HEK293 (cell line): ENCODE data around the gene CIAPIN1.

ENCODE experiments used
- CTCF ChIA-PET: fragments of 350-600 bp; formaldehyde crosslinking; extraction: SDS; loops from one replicate; lab custom pipeline; 2021; ENCODE audit warnings: antibody characterized with exemption; lab: Yijun Ruan, JAX
- POLR2A ChIA-PET: fragments of 300-600 bp; formaldehyde crosslinking; extraction: SDS; loops from one replicate; lab custom pipeline; 2020; ENCODE audit warnings: antibody characterized with exemption, inconsistent platforms; lab: Yijun Ruan, JAX
- H3K27ac ChIP-seq: fragments of 200-500 bp; sonication (Bioruptor generic); 2 replicates; pipeline ENCODE4 v1.5.1; 2014; ENCODE audit warnings: low read depth, low read length, control low read depth, inconsistent platforms; ENCODE audit errors: extremely low read depth
- H3K36me3 ChIP-seq, 2 experiments: fragments of 200-500 bp in 1 of 2; sonication (Bioruptor generic) in 1 of 2; 1 replicate in 1 of 2; 2 replicates in 1 of 2; pipeline ENCODE4 v1.5.1; 2014 to 2017; ENCODE audit warnings: inconsistent platforms in 2 of 2, low read length in 2 of 2; ENCODE audit not compliant: control insufficient read depth in 2 of 2, insufficient read depth in 1 of 2
- H3K4me1 ChIP-seq: fragments of 200-500 bp; sonication (Bioruptor generic); 2 replicates; pipeline ENCODE4 v1.5.1; 2014; ENCODE audit warnings: mild to moderate bottlenecking, low read length, inconsistent platforms; ENCODE audit not compliant: control insufficient read depth, insufficient read depth
- H3K4me3 ChIP-seq: 2 replicates; pipeline ENCODE4 v1.5.1; 2011; ENCODE audit warnings: low read depth, mild to moderate bottlenecking, control low read depth, low read length, moderate library complexity
- H3K9me3 ChIP-seq: fragments of 200-500 bp; sonication (Bioruptor generic); 2 replicates; pipeline ENCODE4 v1.5.1; 2014; ENCODE audit warnings: low read depth, low read length, inconsistent platforms; ENCODE audit not compliant: control insufficient read depth, insufficient read depth
- FEZF1 ChIP-seq: fragments of 450-650 bp; formaldehyde crosslinking; IDR thresholded peaks from 2 replicates; pipeline ENCODE4 v1.5.1; 2016; ENCODE audit warnings: missing biosample characterization, missing genetic modification characterization
- GLI2 ChIP-seq: fragments of 450-650 bp; formaldehyde crosslinking; IDR thresholded peaks from 2 replicates; pipeline ENCODE4; 2017; ENCODE audit warnings: missing biosample characterization, missing genetic modification characterization, low read depth, borderline replicate concordance
- HOXA7 ChIP-seq: sonication (generic); formaldehyde crosslinking; IDR thresholded peaks from 2 replicates; pipeline ENCODE4 v1.8.1; 2022; ENCODE audit warnings: missing genetic modification reagents, borderline replicate concordance
- MEIS1 ChIP-seq: sonication (generic); formaldehyde crosslinking; IDR thresholded peaks from 2 replicates; pipeline ENCODE4 v1.8.1; 2022; ENCODE audit warnings: missing genetic modification reagents, mild to moderate bottlenecking, borderline replicate concordance
- SCRT2 ChIP-seq: fragments of 450-650 bp; formaldehyde crosslinking; IDR thresholded peaks from 2 replicates; pipeline ENCODE4 v1.5.1; 2016; ENCODE audit warnings: missing biosample characterization, missing genetic modification characterization
- SP3 ChIP-seq: fragments of 450-650 bp; formaldehyde crosslinking; IDR thresholded peaks from 2 replicates; pipeline ENCODE4 v1.5.1; 2016; ENCODE audit warnings: missing biosample characterization, missing genetic modification characterization
- ZEB2 ChIP-seq: fragments of 450-650 bp; formaldehyde crosslinking; IDR thresholded peaks from 2 replicates; pipeline ENCODE4 v1.5.1; 2016; ENCODE audit warnings: missing biosample characterization, missing genetic modification characterization
- ZFP37 ChIP-seq: fragments of 450-650 bp; formaldehyde crosslinking; IDR thresholded peaks from 2 replicates; pipeline ENCODE4 v1.5.1; 2016; ENCODE audit warnings: missing biosample characterization, missing genetic modification characterization
- ZNF140 ChIP-seq: fragments of 450-650 bp; formaldehyde crosslinking; IDR thresholded peaks from 2 replicates; pipeline ENCODE4 v1.5.1; 2016; ENCODE audit warnings: missing biosample characterization, missing genetic modification characterization
- ZNF175 ChIP-seq: fragments of 450-650 bp; formaldehyde crosslinking; IDR thresholded peaks from 2 replicates; pipeline ENCODE4 v1.5.1; 2016; ENCODE audit warnings: missing biosample characterization, missing genetic modification characterization
- ZNF211 ChIP-seq: fragments of 450-650 bp; formaldehyde crosslinking; IDR thresholded peaks from 2 replicates; pipeline ENCODE4 v1.5.1; 2016; ENCODE audit warnings: low read depth, missing biosample characterization, missing genetic modification characterization
- ZNF214 ChIP-seq: fragments of 450-650 bp; formaldehyde crosslinking; IDR thresholded peaks from 2 replicates; pipeline ENCODE4 v1.5.1; 2017; ENCODE audit warnings: missing biosample characterization, mild to moderate bottlenecking, missing genetic modification characterization, borderline replicate concordance
- ZNF510 ChIP-seq: fragments of 450-650 bp; formaldehyde crosslinking; IDR thresholded peaks from 2 replicates; pipeline ENCODE4 v1.5.1; 2018; ENCODE audit warnings: mild to moderate bottlenecking, missing genetic modification characterization, missing biosample characterization; ENCODE audit not compliant: insufficient replicate concordance
- ZNF529 ChIP-seq: fragments of 450-650 bp; formaldehyde crosslinking; IDR thresholded peaks from 2 replicates; pipeline ENCODE4 v1.5.1; 2017; ENCODE audit warnings: missing genetic modification characterization, missing biosample characterization; ENCODE audit not compliant: insufficient replicate concordance
- ZNF660 ChIP-seq: fragments of 450-650 bp; IDR thresholded peaks from 2 replicates; pipeline ENCODE4 v1.5.1; 2018; ENCODE audit warnings: missing biosample characterization, mild to moderate bottlenecking, missing genetic modification characterization
- ZNF677 ChIP-seq: fragments of 450-650 bp; IDR thresholded peaks from 2 replicates; pipeline ENCODE4 v1.5.0; 2018; ENCODE audit warnings: missing biosample characterization, mild to moderate bottlenecking, missing genetic modification characterization, moderate library complexity
- ZNF768 ChIP-seq: fragments of 450-650 bp; formaldehyde crosslinking; IDR thresholded peaks from 2 replicates; pipeline ENCODE4 v1.5.1; 2018; ENCODE audit warnings: missing biosample characterization, mild to moderate bottlenecking, missing genetic modification characterization
- ZNF777 ChIP-seq: fragments of 450-650 bp; formaldehyde crosslinking; IDR thresholded peaks from 2 replicates; pipeline ENCODE4 v1.5.1; 2017; ENCODE audit warnings: missing biosample characterization, missing genetic modification characterization, borderline replicate concordance
- TF ChIP-seq, protein P1 (sequence below): fragments of 450-650 bp; formaldehyde crosslinking; IDR thresholded peaks from 2 replicates; pipeline ENCODE4 v1.5.1; 2017; ENCODE audit warnings: missing biosample characterization, missing genetic modification characterization
- TF ChIP-seq, protein P2 (sequence below): fragments of 450-650 bp; formaldehyde crosslinking; IDR thresholded peaks from 2 replicates; pipeline ENCODE4 v1.5.1; 2016; ENCODE audit warnings: missing biosample characterization, missing genetic modification characterization

The CIAPIN1 gene

DNA sequence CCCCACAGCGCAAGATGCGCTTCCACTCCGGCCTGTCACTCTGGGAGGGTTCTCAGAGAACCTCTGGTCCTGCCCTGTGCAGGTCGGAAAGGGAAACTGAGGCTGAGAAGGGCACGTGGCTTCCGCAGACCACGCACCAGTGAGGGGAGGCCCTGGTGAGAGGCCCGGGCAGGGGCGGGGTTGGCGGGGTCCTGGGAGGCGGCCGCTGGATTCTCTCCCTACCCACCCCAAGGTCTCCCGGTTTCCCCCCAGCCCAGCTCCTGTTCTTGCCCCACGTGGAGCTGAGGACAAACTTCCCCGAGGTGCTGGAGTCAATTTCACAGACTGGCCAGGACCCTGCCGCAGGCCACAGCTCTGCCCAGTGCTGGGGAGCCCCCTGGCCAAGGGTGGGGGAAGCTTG, 31.1 kb downstream of the CIAPIN1 start:
- no peaks in the 10 kb centered on the region for H3K4me1 ChIP-seq
- CTCF ChIA-PET: interaction anchor here (0.5 to 11.5 kb wide), 19 partner anchors 10 to 332 kb away, joined by 3 to 290 read pairs (median 5); partner anchors contain the start of genes CCL17 and CX3CL1
- no peak overlapping the region for H3K4me3 ChIP-seq
- POLR2A ChIA-PET: interaction anchor here (1.0 to 1.3 kb wide), 2 partner anchors 31 to 116 kb away, joined by 4 to 7 read pairs; partner anchors contain the start of genes CIAPIN1 and COQ9
- H3K9me3 ChIP-seq: no peaks in the 10 kb centered on the region
- TF ChIP-seq ZNF211 (tag by site-specific recombination): no peak
- TF ChIP-seq ZNF777: no peak
- no peak for TF ChIP-seq ZEB2 (tag by site-specific recombination)
- TF ChIP-seq ZNF214 (tag by site-specific recombination): no peak
- H3K27ac ChIP-seq: no peak overlapping the region
- no peaks in the 10 kb centered on the region for H3K36me3 ChIP-seq

GRCh38 chr16:57413733-57414132, 33.5 kb downstream of the CIAPIN1 start:
- ChIA-PET POLR2A (interaction anchor here (0.6 to 1.6 kb wide), 4 partner anchors 33 to 176 kb away, joined by 3 read pairs; partner anchors contain the start of genes CIAPIN1, COQ9 and POLR2C), CTCF (interaction anchor here (0.9 to 3.2 kb wide), 4 partner anchors 8 to 115 kb away, joined by 4 to 23 read pairs (median 5); no protein-coding TSS in a partner anchor)
- TF ChIP-seq, protein P1, sequence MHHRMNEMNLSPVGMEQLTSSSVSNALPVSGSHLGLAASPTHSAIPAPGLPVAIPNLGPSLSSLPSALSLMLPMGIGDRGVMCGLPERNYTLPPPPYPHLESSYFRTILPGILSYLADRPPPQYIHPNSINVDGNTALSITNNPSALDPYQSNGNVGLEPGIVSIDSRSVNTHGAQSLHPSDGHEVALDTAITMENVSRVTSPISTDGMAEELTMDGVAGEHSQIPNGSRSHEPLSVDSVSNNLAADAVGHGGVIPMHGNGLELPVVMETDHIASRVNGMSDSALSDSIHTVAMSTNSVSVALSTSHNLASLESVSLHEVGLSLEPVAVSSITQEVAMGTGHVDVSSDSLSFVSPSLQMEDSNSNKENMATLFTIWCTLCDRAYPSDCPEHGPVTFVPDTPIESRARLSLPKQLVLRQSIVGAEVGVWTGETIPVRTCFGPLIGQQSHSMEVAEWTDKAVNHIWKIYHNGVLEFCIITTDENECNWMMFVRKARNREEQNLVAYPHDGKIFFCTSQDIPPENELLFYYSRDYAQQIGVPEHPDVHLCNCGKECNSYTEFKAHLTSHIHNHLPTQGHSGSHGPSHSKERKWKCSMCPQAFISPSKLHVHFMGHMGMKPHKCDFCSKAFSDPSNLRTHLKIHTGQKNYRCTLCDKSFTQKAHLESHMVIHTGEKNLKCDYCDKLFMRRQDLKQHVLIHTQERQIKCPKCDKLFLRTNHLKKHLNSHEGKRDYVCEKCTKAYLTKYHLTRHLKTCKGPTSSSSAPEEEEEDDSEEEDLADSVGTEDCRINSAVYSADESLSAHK (tag by site-specific recombination): no peak
- TF ChIP-seq ZFP37 (tag by site-specific recombination): no peak
- TF ChIP-seq HOXA7 (CRISPR knock-in tag): no peak
- no peak for TF ChIP-seq ZNF529 (tag by site-specific recombination)
- TF ChIP-seq FEZF1 (tag by site-specific recombination): no peak
- TF ChIP-seq, protein P2, sequence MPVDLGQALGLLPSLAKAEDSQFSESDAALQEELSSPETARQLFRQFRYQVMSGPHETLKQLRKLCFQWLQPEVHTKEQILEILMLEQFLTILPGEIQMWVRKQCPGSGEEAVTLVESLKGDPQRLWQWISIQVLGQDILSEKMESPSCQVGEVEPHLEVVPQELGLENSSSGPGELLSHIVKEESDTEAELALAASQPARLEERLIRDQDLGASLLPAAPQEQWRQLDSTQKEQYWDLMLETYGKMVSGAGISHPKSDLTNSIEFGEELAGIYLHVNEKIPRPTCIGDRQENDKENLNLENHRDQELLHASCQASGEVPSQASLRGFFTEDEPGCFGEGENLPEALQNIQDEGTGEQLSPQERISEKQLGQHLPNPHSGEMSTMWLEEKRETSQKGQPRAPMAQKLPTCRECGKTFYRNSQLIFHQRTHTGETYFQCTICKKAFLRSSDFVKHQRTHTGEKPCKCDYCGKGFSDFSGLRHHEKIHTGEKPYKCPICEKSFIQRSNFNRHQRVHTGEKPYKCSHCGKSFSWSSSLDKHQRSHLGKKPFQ (tag by site-specific recombination): no peak
- TF ChIP-seq ZNF677: no peak
- no peak for TF ChIP-seq GLI2 (tag by site-specific recombination)
- TF ChIP-seq ZNF660 (tag by site-specific recombination): no peak
- TF ChIP-seq ZNF175: no peak
- no peak for TF ChIP-seq ZNF510 (tag by site-specific recombination)
- TF ChIP-seq SP3 (tag by site-specific recombination): no peak
- TF ChIP-seq ZNF768 (tag by site-specific recombination): no peak
- TF ChIP-seq ZNF140: no peak
- TF ChIP-seq SCRT2 (tag by site-specific recombination): no peak
- no peak for TF ChIP-seq MEIS1 (CRISPR knock-in tag)
- no peak overlapping the region for H3K4me3 ChIP-seq
- H3K4me1 ChIP-seq: no peaks in the 10 kb centered on the region
- no peak overlapping the region for H3K27ac ChIP-seq
- no peaks in the 10 kb centered on the region for H3K36me3 ChIP-seq
- no peaks in the 10 kb centered on the region for H3K9me3 ChIP-seq
